Endodermal cell (in vitro differentiated cells): ENCODE results near the gene GALNT6. TPM values are rescaled to one million over a fixed set of nuclear protein-coding genes. Genes with fewer than 3 reads are reported as not detected.
A peak's percentile ranks its signal among the peaks of the same experiment; 100 is the strongest.

Experiments used
- DNase-seq: peaks from one replicate; pipeline ENCODE4 v3.0.0-alpha.2; 2017
- H3K27ac ChIP-seq: 2 replicates; pipeline ENCODE4 v1.5.1; 2013; ENCODE audit warnings: mild to moderate bottlenecking, low read depth, low read length, moderate library complexity
- H3K27me3 ChIP-seq: 2 replicates; pipeline ENCODE4 v1.6.1; 2013; ENCODE audit warnings: mild to moderate bottlenecking, low read length, moderate library complexity; ENCODE audit not compliant: insufficient read depth, control insufficient read depth, poor library complexity, severe bottlenecking
- H3K36me3 ChIP-seq: 2 replicates; pipeline ENCODE4 v1.7.0; 2013; ENCODE audit warnings: mild to moderate bottlenecking, low read length, moderate library complexity; ENCODE audit not compliant: control insufficient read depth, insufficient read depth
- H3K4me1 ChIP-seq: one replicate; pipeline ENCODE4 v1.7.0; 2013; ENCODE audit warnings: low read length; ENCODE audit not compliant: control insufficient read depth, insufficient read depth
- H3K4me3 ChIP-seq: 2 replicates; pipeline ENCODE4 v1.5.1; 2013; ENCODE audit warnings: mild to moderate bottlenecking, low read length, moderate library complexity
- H3K9ac ChIP-seq: 2 replicates; pipeline ENCODE4 v1.6.1; 2013; ENCODE audit warnings: mild to moderate bottlenecking, low read length, moderate library complexity; ENCODE audit not compliant: poor library complexity, severe bottlenecking; ENCODE audit errors: extremely low read depth
- H3K9me3 ChIP-seq: 2 replicates; pipeline ENCODE4 v1.6.1; 2013; ENCODE audit warnings: mild to moderate bottlenecking, low read length, moderate library complexity; ENCODE audit not compliant: control insufficient read depth
- H3K27ac Mint-ChIP-seq: 2 replicates; pipeline ENCODE4 v1.8.0; 2020; ENCODE audit warnings: mixed read lengths
- H3K27me3 Mint-ChIP-seq: 2 replicates; pipeline ENCODE4 v1.8.0; 2021; ENCODE audit warnings: mild to moderate bottlenecking, mixed read lengths; ENCODE audit not compliant: insufficient read depth
- H3K36me3 Mint-ChIP-seq: 2 replicates; pipeline ENCODE4 v1.8.0; 2020; ENCODE audit warnings: low read depth, mixed read lengths
- H3K4me1 Mint-ChIP-seq: 2 replicates; pipeline ENCODE4 v1.8.0; 2020; ENCODE audit warnings: mixed read lengths
- H3K4me3 Mint-ChIP-seq: 2 replicates; pipeline ENCODE4 v1.8.0; 2020; ENCODE audit warnings: mild to moderate bottlenecking, moderate library complexity, mixed read lengths
- H3K9me3 Mint-ChIP-seq: 2 replicates; pipeline ENCODE4 v1.8.0; 2020; ENCODE audit warnings: mild to moderate bottlenecking, mixed read lengths
- CTCF ChIP-seq: fragments of 200-600 bp; sonication (generic); conservative IDR thresholded peaks from 2 replicates; pipeline ENCODE4 v1.5.0; 2021; ENCODE audit warnings: antibody characterized with exemption, mild to moderate bottlenecking
- WGBS, 2 experiments: methylation state at CpG; one replicate each; pipeline versions ENCODE4 v1.1.5 to v1.1.7; 2013; ENCODE audit warnings: missing lambda C conversion rate in 2 of 2, mixed read lengths in 1 of 2; ENCODE audit not compliant: insufficient coverage in 1 of 2, insufficient read length in 1 of 2; 5-methylcytosine and 5-hydroxymethylcytosine counted together
- total RNA-seq, 2 donors: library from RNA; stranded (reverse); fragmentation: NEBNext Ultra II Directional in 1 of 2; extraction: Animal tissue kit (Norgen Biotek cat#: 25700) in 1 of 2; gene quantifications; 2 replicates in 1 of 2; 3 replicates in 1 of 2; pipeline ENCODE4 v1.2.1, GENCODE V29; 2021

Gene GALNT6
- total RNA-seq, 2 donors from 2014 or later, result 13.9 to 19.1 TPM

- 90 to 93% methylated on average over 3 to 5 of the region's 5 CpGs for WGBS, 2 experiments
These were observed 15.7 kb upstream of the GALNT6 start for GRCh38 chr12:51406859-51407258.

DNA sequence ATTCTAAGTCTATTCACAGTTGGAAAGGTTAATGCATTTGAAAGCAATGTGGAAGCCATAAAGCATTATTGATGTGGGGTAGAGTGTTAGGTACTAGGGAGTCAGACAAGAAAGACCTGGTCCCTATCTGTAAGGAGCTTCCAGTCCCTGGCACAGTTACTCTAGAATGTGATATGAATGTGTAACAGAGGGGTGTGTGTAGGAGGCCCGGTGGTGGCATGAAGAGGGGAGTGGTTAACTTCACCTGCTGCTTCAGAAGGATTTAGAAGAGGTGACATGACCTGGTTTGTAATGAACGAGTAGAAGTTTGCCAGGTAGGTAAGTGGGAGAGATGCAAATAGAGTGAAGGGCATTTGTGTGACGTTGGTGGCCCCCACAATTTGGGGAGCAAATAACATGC, 15.1 kb upstream of the GALNT6 start:
- H3K27me3 Mint-ChIP-seq, result no peaks in the 10 kb centered on the region
- peaks cover 7% of the 10 kb centered on the region for H3K4me1 Mint-ChIP-seq
- Histone ChIP-seq H3K27me3 (no peaks in the 10 kb centered on the region), H3K9ac (no peak overlapping the region), H3K36me3 (no peaks in the 10 kb centered on the region), H3K27ac (no peak overlapping the region), H3K4me3 (no peak overlapping the region), H3K4me1 (no peaks in the 10 kb centered on the region), H3K9me3 (no peaks in the 10 kb centered on the region)
- TF ChIP-seq CTCF, result no peak
- WGBS, 2 experiments, result 90 to 93% methylated on average over 2 to 3 of the region's 3 CpGs
- H3K27ac Mint-ChIP-seq, result no peak overlapping the region
- peak; percentile 29 for DNase-seq
- H3K9me3 Mint-ChIP-seq, result no peaks in the 10 kb centered on the region
- H3K4me3 Mint-ChIP-seq, result no peak overlapping the region
- no peaks in the 10 kb centered on the region for H3K36me3 Mint-ChIP-seq

More at GRCh38 chr12:51406859-51407258, 15.7 kb upstream of the GALNT6 start:
- H3K36me3 Mint-ChIP-seq, result no peaks in the 10 kb centered on the region
- peak; percentile 22 for DNase-seq
- H3K4me1 Mint-ChIP-seq, result peaks cover 7% of the 10 kb centered on the region
- no peaks in the 10 kb centered on the region for H3K4me1 ChIP-seq
- no peak overlapping the region for H3K27ac Mint-ChIP-seq
- no peaks in the 10 kb centered on the region for H3K27me3 Mint-ChIP-seq
- H3K9me3 Mint-ChIP-seq, result no peaks in the 10 kb centered on the region
- no peaks in the 10 kb centered on the region for H3K36me3 ChIP-seq
- H3K4me3 ChIP-seq, result no peak overlapping the region
- no peak for TF ChIP-seq CTCF
- no peak overlapping the region for H3K9ac ChIP-seq
- H3K4me3 Mint-ChIP-seq, result no peak overlapping the region
- no peaks in the 10 kb centered on the region for H3K9me3 ChIP-seq
- H3K27ac ChIP-seq, result no peak overlapping the region
- H3K27me3 ChIP-seq, result no peaks in the 10 kb centered on the region

GRCh38 chr12:51405801-51406207, 14.6 kb upstream of the GALNT6 start:
- H3K4me1 ChIP-seq, result no peaks in the 10 kb centered on the region

More at GRCh38 chr12:51405801-51406207, 14.6 kb upstream of the GALNT6 start:
- no peaks in the 10 kb centered on the region for H3K9me3 ChIP-seq
- no peaks in the 10 kb centered on the region for H3K27me3 ChIP-seq
- no peak overlapping the region for H3K4me3 ChIP-seq
- peak; percentile 9 for DNase-seq
- TF ChIP-seq CTCF, result no peak
- Mint-ChIP-seq H3K27ac (no peak overlapping the region), H3K4me1 (peaks cover 7% of the 10 kb centered on the region), H3K4me3 (no peak overlapping the region), H3K9me3 (no peaks in the 10 kb centered on the region), H3K36me3 (no peaks in the 10 kb centered on the region), H3K27me3 (no peaks in the 10 kb centered on the region)
- H3K36me3 ChIP-seq, result no peaks in the 10 kb centered on the region
- H3K9ac ChIP-seq, result no peak overlapping the region
- no peak overlapping the region for H3K27ac ChIP-seq
- 98 to 100% methylated on average over 3 of the region's 3 CpGs for WGBS, 2 experiments
